ENCODE measurements around the gene CSK. TPM values are rescaled to one million over a fixed set of nuclear protein-coding genes. Genes with fewer than 3 reads are reported as not detected.

The CSK gene
- total RNA-seq, 1 donor from 2014 or later = 557 TPM

- Mint-ChIP-seq H3K36me3 (ENCODE audit: low read depth) (peaks cover 43% of the 10 kb centered on the region), H3K27ac (peak overlapping the region; percentile 65), H3K4me1 (peaks cover 49% of the 10 kb centered on the region), H3K9me3 (no peaks in the 10 kb centered on the region), H3K27me3 (no peaks in the 10 kb centered on the region), H3K4me3 (no peak overlapping the region)
- POLR2A ChIA-PET = interaction anchor here (0.5 to 6.3 kb wide), 11 partner anchors 10 to 255 kb away, joined by 3 to 42 read pairs (median 4); partner anchors contain the start of genes CSK and FAM219B
- TF ChIP-seq CTCF (IDR thresholded peaks at IDR 0.05) = no peak
- CTCF ChIA-PET = interaction anchor here (0.9 to 2.5 kb wide), 2 partner anchors 62 to 74 kb away, joined by 3 to 5 read pairs; partner anchors contain the start of gene FAM219B
- DNase-seq (no peak), ATAC-seq (ENCODE audit: low read depth) (no peak)
- intact Hi-C loops (cut with micrococcal nuclease) = no loop called here
Measured at GRCh38 chr15:74844319-74845207, 62.7 kb downstream of the CSK start.

- TF ChIP-seq CTCF (IDR thresholded peaks at IDR 0.05) = no peak
- Mint-ChIP-seq H3K27me3 (no peaks in the 10 kb centered on the region), H3K36me3 (ENCODE audit: low read depth) (peaks cover 46% of the 10 kb centered on the region), H3K4me3 (no peak overlapping the region), H3K9me3 (no peaks in the 10 kb centered on the region), H3K4me1 (peaks cover 51% of the 10 kb centered on the region), H3K27ac (peak overlapping the region; percentile 65)
- CTCF ChIA-PET = interaction anchor here (0.9 to 2.5 kb wide), 2 partner anchors 61 to 74 kb away, joined by 3 to 5 read pairs; partner anchors contain the start of gene FAM219B
- ATAC-seq (ENCODE audit: low read depth) = no peak
- intact Hi-C loops (cut with micrococcal nuclease) = no loop called here
- POLR2A ChIA-PET = interaction anchor here (0.5 to 6.3 kb wide), 10 partner anchors 12 to 256 kb away, joined by 3 to 42 read pairs (median 4); partner anchors contain the start of genes CSK and FAM219B
- DNase-seq = no peak
Measured at GRCh38 chr15:74845208-74845568, 63.3 kb downstream of the CSK start.

GRCh38 chr15:74845581-74845980 lies 63.7 kb downstream of the CSK start:
- DNase-seq (no peak), ATAC-seq (ENCODE audit: low read depth) (no peak)
- intact Hi-C loops (cut with micrococcal nuclease) = no loop called here
- Mint-ChIP-seq H3K36me3 (ENCODE audit: low read depth) (peaks cover 49% of the 10 kb centered on the region), H3K27me3 (no peaks in the 10 kb centered on the region), H3K9me3 (no peaks in the 10 kb centered on the region), H3K4me1 (peaks cover 51% of the 10 kb centered on the region), H3K4me3 (no peak overlapping the region), H3K27ac (peak overlapping the region; percentile 65)
- no peak for TF ChIP-seq CTCF (IDR thresholded peaks at IDR 0.05)
- ChIA-PET POLR2A (interaction anchor here (1.2 to 6.3 kb wide), 3 partner anchors 12 to 64 kb away, joined by 5 to 42 read pairs (median 5); partner anchors contain the start of genes CSK and FAM219B), CTCF (interaction anchor here (2.5 kb wide), 1 partner anchor 61 kb away, joined by 5 read pairs; the partner anchor contains the start of gene FAM219B)

- ChIA-PET POLR2A (interaction anchor here (0.5 to 6.3 kb wide), 4 partner anchors 10 to 26 kb away, joined by 3 to 42 read pairs (median 8); no protein-coding TSS in a partner anchor), CTCF (interaction anchor here (0.6 to 1.0 kb wide), 3 partner anchors 29 to 59 kb away, joined by 3 read pairs; partner anchors contain the start of gene FAM219B)
- Mint-ChIP-seq H3K27ac (no peak overlapping the region), H3K36me3 (ENCODE audit: low read depth) (peaks cover 63% of the 10 kb centered on the region), H3K4me3 (no peak overlapping the region), H3K27me3 (no peaks in the 10 kb centered on the region), H3K4me1 (peaks cover 35% of the 10 kb centered on the region), H3K9me3 (no peaks in the 10 kb centered on the region)
- DNase-seq (no peak), ATAC-seq (ENCODE audit: low read depth) (no peak)
- no peak for TF ChIP-seq CTCF (IDR thresholded peaks at IDR 0.05)
- intact Hi-C loops (cut with micrococcal nuclease) = no loop called here
Measured at GRCh38 chr15:74847432-74847831, 65.6 kb downstream of the CSK start.

- CTCF ChIA-PET = no interaction called here
- Mint-ChIP-seq H3K4me1 (peaks cover 20% of the 10 kb centered on the region), H3K27me3 (no peaks in the 10 kb centered on the region), H3K36me3 (ENCODE audit: low read depth) (peaks cover 70% of the 10 kb centered on the region), H3K9me3 (no peaks in the 10 kb centered on the region), H3K27ac (no peak overlapping the region), H3K4me3 (no peak overlapping the region)
- POLR2A ChIA-PET = no interaction called here
- ATAC-seq (ENCODE audit: low read depth) (no peak), DNase-seq (no peak)
- intact Hi-C loops (cut with micrococcal nuclease) = no loop called here
- no peak for TF ChIP-seq CTCF (IDR thresholded peaks at IDR 0.05)
Measured at GRCh38 chr15:74850393-74850792, 68.5 kb downstream of the CSK start.
